ENCODE results near the gene KCNN4.

DNA sequence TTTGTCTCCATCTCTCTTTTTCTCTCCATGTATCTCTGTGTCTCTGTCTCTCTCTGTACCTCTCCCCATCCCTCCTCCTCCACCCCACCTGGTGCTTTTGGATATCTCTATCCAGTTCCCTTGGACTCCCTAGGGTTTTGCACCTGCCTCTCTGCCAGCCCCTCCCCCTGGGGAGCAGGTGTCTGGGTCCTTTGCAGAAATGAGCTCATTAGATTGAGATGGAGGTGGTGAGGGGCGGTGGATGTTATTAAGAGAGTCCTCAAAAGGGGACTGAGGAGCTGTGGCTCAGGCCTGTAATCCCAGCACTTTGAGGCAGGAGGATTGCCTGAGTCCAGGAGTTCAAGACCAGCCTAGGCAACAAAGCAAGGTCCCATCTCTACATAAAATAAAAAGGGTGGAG is 2.1 kb downstream of the KCNN4 start:
- TF ChIP-seq, protein P1, sequence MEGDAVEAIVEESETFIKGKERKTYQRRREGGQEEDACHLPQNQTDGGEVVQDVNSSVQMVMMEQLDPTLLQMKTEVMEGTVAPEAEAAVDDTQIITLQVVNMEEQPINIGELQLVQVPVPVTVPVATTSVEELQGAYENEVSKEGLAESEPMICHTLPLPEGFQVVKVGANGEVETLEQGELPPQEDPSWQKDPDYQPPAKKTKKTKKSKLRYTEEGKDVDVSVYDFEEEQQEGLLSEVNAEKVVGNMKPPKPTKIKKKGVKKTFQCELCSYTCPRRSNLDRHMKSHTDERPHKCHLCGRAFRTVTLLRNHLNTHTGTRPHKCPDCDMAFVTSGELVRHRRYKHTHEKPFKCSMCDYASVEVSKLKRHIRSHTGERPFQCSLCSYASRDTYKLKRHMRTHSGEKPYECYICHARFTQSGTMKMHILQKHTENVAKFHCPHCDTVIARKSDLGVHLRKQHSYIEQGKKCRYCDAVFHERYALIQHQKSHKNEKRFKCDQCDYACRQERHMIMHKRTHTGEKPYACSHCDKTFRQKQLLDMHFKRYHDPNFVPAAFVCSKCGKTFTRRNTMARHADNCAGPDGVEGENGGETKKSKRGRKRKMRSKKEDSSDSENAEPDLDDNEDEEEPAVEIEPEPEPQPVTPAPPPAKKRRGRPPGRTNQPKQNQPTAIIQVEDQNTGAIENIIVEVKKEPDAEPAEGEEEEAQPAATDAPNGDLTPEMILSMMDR (conservative IDR thresholded peaks at IDR 0.05; ENCODE audit: low read length), result no peak
- no peak for TF ChIP-seq EZH2phosphoT487 (IDR thresholded peaks at IDR 0.05; ENCODE audit: borderline replicate concordance)

Data from Loucy (cell line).